MM.1S (cell line): ENCODE data around the gene ABCA10.

ENCODE experiments used
- DNase-seq: peaks from one replicate; pipeline ENCODE4 v3.0.0-alpha.2; 2015
- H2AFZ ChIP-seq: fragments of 300-600 bp; sonication (generic); 2 replicates; pipeline ENCODE4 v1.6.0; 2016; ENCODE audit warnings: antibody characterized with exemption, low read length
- H3F3A ChIP-seq: fragments of 300-600 bp; sonication (generic); 2 replicates; pipeline ENCODE4 v1.6.1; 2016; ENCODE audit warnings: mild to moderate bottlenecking, antibody characterized with exemption, low read length, moderate library complexity, mixed read lengths; ENCODE audit not compliant: insufficient read depth
- H3K27ac ChIP-seq: fragments of 300-600 bp; sonication (generic); 2 replicates; pipeline ENCODE4 v1.5.1; 2016; ENCODE audit warnings: mild to moderate bottlenecking, low read length
- H3K27me3 ChIP-seq: fragments of 300-600 bp; sonication (generic); replicated peaks from 2 replicates; pipeline ENCODE4 v1.6.0; 2016; ENCODE audit warnings: low read length; ENCODE audit not compliant: insufficient read depth
- H3K36me3 ChIP-seq: fragments of 300-600 bp; sonication (generic); replicated peaks from 2 replicates; pipeline ENCODE4 v1.6.1; 2016; ENCODE audit warnings: mild to moderate bottlenecking, low read length, mixed read lengths; ENCODE audit not compliant: insufficient read depth
- H3K4me1 ChIP-seq: fragments of 300-600 bp; sonication (generic); 2 replicates; pipeline ENCODE4 v1.6.1; 2016; ENCODE audit warnings: low read length, mixed read lengths
- H3K4me2 ChIP-seq: fragments of 300-600 bp; sonication (generic); 2 replicates; pipeline ENCODE4 v1.6.0; 2016; ENCODE audit warnings: low read depth, low read length
- H3K4me3 ChIP-seq: fragments of 300-600 bp; sonication (generic); 2 replicates; pipeline ENCODE4 v1.5.1; 2016; ENCODE audit warnings: low read length, mixed read lengths
- H3K79me2 ChIP-seq: fragments of 300-600 bp; sonication (generic); 2 replicates; pipeline ENCODE4 v1.6.1; 2016; ENCODE audit warnings: mixed run types, low read length, mixed read lengths
- H3K9ac ChIP-seq: fragments of 300-600 bp; sonication (generic); 2 replicates; pipeline ENCODE4 v1.6.1; 2016; ENCODE audit warnings: low read length, mixed read lengths
- H3K9me2 ChIP-seq: fragments of 300-600 bp; sonication (generic); replicated peaks from 2 replicates; pipeline ENCODE4 v1.6.1; 2016; ENCODE audit warnings: mild to moderate bottlenecking, low read length, mixed read lengths; ENCODE audit not compliant: insufficient read depth
- H3K9me3 ChIP-seq: fragments of 300-600 bp; sonication (generic); replicated peaks from 2 replicates; pipeline ENCODE4 v1.6.1; 2016; ENCODE audit warnings: mild to moderate bottlenecking, low read length, mixed read lengths; ENCODE audit not compliant: insufficient read depth
- H4K20me1 ChIP-seq: fragments of 300-600 bp; sonication (generic); 2 replicates; pipeline ENCODE4 v1.6.1; 2016; ENCODE audit warnings: mild to moderate bottlenecking, low read length, moderate library complexity, mixed read lengths; ENCODE audit not compliant: insufficient read depth
- EZH2 ChIP-seq: fragments of 300-600 bp; sonication (generic); optimal IDR thresholded peaks from 2 replicates; pipeline ENCODE3; 2017; ENCODE audit warnings: low read depth, mild to moderate bottlenecking, antibody characterized with exemption, low read length, mixed read lengths
- EZH2phosphoT487 ChIP-seq: fragments of 300-600 bp; sonication (generic); IDR thresholded peaks from 2 replicates; pipeline ENCODE4 v1.6.1; 2018; ENCODE audit warnings: antibody characterized with exemption, low read length
- TF ChIP-seq, protein P1 (sequence below): fragments of 300-600 bp; sonication (generic); IDR thresholded peaks from 2 replicates; pipeline ENCODE4 v1.5.1; 2016; ENCODE audit warnings: antibody characterized with exemption, low read length, mixed read lengths

ABCA10 gene

DNA sequence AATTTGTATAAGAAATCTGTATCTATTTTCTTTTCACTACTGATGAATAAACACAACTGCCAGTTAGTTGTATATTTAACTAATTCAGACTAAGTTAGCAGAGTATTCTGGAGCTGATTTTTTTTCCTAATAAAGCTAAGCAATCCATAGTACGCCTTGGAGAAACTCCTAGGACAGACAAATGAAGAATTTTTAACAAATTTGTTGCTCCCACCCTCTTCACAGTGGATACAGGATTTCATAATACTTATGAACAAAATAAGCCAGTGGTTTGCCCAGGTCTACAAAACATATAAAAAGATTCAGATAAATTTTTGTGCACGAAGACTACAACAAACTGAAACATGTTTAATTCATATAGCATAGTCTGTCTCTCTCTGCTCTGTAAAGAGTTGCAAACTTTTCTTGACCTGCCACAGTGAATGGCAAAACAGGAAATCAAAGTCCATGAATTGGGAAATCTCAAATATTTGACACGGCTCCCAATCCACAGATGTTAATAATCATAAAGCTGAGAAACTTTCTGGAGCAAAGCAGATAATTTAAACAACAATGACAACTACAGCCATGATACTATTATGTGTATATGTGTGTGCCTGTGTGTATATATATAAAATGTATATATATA lies 86.3 kb downstream of the ABCA10 start:
- Histone ChIP-seq H3K4me1 (no peaks in the 10 kb centered on the region), H3K4me3 (no peak overlapping the region), H3K79me2 (no peaks in the 10 kb centered on the region), H3K4me2 (no peak overlapping the region), H3F3A (no peaks in the 10 kb centered on the region), H3K27me3 (no peaks in the 10 kb centered on the region), H3K36me3 (no peaks in the 10 kb centered on the region), H2AFZ (no peak overlapping the region), H4K20me1 (no peaks in the 10 kb centered on the region), H3K27ac (no peak overlapping the region), H3K9me2 (no peaks in the 10 kb centered on the region), H3K9ac (no peak overlapping the region), H3K9me3 (no peaks in the 10 kb centered on the region)
- TF ChIP-seq EZH2phosphoT487 (no peak), EZH2 (no peak)
- TF ChIP-seq, protein P1, sequence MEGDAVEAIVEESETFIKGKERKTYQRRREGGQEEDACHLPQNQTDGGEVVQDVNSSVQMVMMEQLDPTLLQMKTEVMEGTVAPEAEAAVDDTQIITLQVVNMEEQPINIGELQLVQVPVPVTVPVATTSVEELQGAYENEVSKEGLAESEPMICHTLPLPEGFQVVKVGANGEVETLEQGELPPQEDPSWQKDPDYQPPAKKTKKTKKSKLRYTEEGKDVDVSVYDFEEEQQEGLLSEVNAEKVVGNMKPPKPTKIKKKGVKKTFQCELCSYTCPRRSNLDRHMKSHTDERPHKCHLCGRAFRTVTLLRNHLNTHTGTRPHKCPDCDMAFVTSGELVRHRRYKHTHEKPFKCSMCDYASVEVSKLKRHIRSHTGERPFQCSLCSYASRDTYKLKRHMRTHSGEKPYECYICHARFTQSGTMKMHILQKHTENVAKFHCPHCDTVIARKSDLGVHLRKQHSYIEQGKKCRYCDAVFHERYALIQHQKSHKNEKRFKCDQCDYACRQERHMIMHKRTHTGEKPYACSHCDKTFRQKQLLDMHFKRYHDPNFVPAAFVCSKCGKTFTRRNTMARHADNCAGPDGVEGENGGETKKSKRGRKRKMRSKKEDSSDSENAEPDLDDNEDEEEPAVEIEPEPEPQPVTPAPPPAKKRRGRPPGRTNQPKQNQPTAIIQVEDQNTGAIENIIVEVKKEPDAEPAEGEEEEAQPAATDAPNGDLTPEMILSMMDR = no peak
- no peak for DNase-seq

DNA sequence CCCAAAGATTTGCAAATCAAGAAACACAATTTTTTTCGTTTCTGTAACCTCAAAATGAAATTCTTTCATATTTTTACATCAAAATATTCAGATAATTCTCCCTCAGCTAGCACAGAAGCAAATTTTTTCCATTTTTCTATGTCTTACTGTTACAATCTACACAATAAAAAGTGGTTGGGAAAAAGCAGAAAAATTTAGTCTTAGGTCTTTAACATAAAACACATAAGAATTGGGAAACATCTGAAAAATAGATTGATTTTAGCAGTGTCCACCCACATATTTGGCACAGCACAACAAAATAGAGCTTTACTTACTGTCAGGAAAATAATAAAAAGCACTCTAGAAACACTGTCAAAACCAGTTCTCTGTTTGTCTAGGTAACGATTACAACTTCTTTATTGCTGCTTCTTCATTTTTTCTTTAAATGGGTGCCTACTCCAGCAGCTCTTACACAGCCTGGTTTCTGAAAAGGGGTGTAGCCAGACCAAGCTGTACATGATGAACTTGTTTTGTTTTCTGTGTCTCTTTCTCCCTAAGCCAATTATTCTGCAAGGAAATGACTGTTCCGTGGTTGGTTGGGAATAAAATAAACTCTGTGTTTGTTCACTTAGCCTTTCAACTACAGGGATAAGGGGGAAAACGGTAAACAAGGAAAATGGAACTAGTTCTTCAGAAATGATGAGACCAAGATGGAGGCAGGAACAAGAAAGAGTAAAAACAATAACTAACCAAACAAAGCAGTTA lies 87.0 kb downstream of the ABCA10 start, which contains the start of gene ABCA6:
TSS of gene ABCA6 (minus strand) at position 465 of the 744 bp plus-strand sequence. CDS start 1,192 bp downstream, outside the sequence.
- Histone ChIP-seq H3K27ac (no peak within 1 kb of the TSS), H3K4me2 (no peak within 1 kb of the TSS)

DNA sequence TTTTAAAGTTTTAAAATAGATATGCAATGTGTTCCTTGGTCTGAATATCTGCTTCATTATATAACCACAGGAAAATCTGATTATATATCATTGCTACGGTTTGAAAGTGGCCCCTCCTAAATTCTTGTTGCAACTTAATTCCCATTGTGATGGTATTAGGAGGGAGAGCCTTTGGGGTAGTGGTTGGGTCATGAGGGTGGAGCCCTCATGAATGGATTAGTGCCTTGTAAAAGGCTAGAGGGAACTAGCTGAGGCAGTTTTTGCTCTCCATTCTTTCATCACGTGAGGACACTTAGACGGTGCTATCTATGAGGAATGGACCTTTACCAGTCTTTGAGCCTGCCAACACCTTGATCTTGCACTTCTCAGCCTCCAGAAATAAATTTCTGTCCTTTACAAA lies 94.5 kb downstream of the ABCA10 start:
- Histone ChIP-seq H3K9ac (no peak overlapping the region), H2AFZ (no peak overlapping the region), H3K36me3 (no peaks in the 10 kb centered on the region), H3K4me3 (no peak overlapping the region), H3K9me3 (no peaks in the 10 kb centered on the region), H3K4me1 (no peaks in the 10 kb centered on the region), H3K27me3 (no peaks in the 10 kb centered on the region), H3F3A (no peaks in the 10 kb centered on the region), H3K27ac (no peak overlapping the region), H3K4me2 (no peak overlapping the region), H3K9me2 (no peaks in the 10 kb centered on the region), H3K79me2 (no peaks in the 10 kb centered on the region), H4K20me1 (no peaks in the 10 kb centered on the region)
- DNase-seq = no peak
- TF ChIP-seq, protein P1 = no peak
- TF ChIP-seq EZH2 (no peak), EZH2phosphoT487 (no peak)

More for the DNA sequence above, 87.0 kb downstream of the ABCA10 start, which contains the start of gene ABCA6:
- TF ChIP-seq, protein P1 = no peak
- TF ChIP-seq EZH2phosphoT487 (no peak), EZH2 (no peak)
- H3K4me3 ChIP-seq = no peak within 1 kb of the TSS
- H3K9me3 ChIP-seq = no peaks in the 10 kb centered on the region
- H3F3A ChIP-seq = no peaks in the 10 kb centered on the region
- H3K9me2 ChIP-seq = no peaks in the 10 kb centered on the region
- no peaks in the 10 kb centered on the region for H3K27me3 ChIP-seq
- H3K79me2 ChIP-seq = no peaks in the 10 kb centered on the region
- no peak within 1 kb of the TSS for H3K9ac ChIP-seq
- H4K20me1 ChIP-seq = no peaks in the 10 kb centered on the region
- H2AFZ ChIP-seq = no peak within 1 kb of the TSS
- no peaks in the 10 kb centered on the region for H3K36me3 ChIP-seq
- no peak for DNase-seq
- no peaks in the 10 kb centered on the region for H3K4me1 ChIP-seq
